CD4-positive, alpha-beta T cell treated with Interleukin-10 for 1 hour (primary cell): Measurements from ENCODE around the gene HMCN2.

ENCODE experiments used
- DNase-seq: peaks from one replicate; pipeline ENCODE4 v3.0.0-alpha.2; 2020

The HMCN2 gene

DNA sequence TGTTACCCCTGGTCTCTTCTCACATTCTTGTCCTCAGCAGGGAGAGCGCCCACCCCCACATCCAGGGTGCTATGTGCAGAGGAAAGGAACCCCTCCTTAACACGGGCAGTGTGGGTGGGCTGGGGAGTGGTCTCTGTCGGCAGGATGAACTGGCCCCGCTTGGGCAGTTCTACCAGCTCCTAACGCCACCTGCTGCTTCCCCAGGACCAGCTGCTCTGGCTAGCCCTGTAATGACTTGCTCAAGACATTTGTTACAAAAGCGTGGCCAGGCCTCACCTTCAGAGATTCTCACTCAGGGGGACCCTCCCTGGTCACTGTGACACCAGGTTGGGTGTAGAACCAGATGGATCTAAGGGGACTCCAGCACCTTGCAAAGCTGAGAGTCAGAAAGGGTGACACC is 82.4 kb downstream of the HMCN2 start:
- DNase-seq = no peak

DNA sequence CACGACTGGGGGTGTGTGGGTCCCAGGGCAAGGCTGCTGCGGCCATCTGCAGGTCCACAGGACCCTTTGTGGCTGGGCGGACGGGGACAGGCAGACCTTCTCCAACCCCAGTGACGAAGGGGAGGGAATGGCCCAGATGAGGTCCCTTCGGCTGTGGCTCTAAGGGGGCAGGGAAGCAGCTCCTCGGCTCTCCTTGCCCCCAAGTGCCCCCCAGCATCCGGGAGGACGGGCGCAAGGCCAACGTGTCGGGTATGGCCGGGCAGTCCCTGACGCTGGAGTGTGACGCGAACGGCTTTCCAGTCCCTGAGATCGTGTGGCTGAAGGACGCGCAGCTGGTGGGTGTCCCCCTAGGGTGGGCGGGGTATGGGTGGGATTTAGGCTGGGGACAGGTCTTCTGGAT is 82.8 kb downstream of the HMCN2 start:
- DNase-seq = no peak

DNA sequence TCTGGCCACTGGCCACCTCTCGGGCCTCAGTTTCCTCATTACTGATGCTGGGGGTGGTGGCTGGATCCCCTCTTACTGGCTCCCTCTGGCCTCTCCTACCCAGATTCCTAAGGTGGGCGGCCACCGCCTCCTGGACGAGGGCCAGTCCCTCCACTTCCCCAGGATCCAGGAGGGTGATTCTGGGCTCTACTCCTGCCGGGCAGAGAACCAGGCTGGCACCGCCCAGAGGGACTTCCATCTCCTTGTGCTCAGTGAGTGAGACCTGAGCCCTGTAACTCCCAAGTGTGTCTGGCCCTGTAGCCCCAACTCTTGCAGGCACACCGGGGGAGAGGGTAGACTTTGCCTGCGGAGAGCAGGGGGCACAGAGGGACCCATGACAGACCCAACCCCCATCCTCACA is 83.3 kb downstream of the HMCN2 start:
- DNase-seq = no peak

DNA sequence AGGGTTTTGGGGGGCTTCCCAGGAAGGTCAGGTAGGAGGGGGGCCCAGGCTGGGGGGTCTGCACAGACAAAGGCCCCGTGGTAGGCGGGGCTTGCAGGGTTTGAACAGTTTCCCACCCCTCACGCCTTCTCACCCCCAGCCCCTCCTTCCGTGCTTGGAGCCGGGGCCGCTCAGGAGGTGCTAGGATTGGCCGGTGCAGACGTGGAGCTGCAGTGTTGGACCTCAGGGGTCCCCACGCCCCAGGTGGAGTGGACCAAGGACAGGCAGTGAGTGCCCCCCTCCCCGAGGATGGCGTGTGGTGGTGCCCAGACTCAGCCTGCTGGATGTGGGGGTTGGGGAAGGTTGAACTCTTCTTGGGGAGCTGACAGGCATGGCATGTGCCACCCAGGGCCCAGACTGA is 83.8 kb downstream of the HMCN2 start:
- no peak for DNase-seq

DNA sequence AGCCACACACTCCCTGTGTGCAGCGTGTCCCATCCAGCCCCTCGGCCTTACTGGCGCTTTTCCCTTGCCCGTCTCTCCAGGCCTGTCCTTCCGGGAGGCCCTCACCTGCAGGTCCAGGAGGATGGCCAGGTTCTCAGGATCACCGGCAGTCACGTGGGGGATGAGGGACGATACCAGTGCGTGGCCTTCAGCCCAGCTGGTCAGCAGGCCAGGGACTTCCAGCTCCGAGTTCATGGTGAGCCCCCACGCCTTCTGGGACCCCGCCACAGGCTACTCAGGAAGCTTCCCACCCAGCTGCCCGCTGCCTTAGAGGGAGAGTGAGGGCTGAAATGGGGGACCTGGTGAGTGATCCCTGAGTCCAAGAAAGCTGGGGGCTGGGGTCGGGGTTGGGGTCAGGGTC is 85.8 kb downstream of the HMCN2 start:
- no peak for DNase-seq

DNA sequence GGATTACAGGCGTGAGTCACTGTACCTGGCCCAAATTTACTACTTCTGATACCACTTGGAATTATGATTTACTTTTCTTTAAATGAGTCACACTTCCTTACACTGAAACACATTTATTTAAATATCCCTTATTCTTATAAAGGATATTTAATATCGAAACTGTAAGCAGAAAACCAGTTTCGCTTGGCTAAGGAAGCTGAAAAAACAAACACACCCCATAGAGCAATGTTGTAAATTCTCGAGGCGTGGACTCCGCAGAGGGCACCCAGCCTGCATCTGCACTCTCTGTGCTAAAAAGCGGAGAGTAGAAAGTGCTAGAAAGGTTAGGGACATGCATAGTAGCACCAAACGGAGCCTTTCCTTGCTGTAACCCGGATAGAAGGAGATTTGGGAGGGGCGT is 86.5 kb downstream of the HMCN2 start:
- DNase-seq = no peak

DNA sequence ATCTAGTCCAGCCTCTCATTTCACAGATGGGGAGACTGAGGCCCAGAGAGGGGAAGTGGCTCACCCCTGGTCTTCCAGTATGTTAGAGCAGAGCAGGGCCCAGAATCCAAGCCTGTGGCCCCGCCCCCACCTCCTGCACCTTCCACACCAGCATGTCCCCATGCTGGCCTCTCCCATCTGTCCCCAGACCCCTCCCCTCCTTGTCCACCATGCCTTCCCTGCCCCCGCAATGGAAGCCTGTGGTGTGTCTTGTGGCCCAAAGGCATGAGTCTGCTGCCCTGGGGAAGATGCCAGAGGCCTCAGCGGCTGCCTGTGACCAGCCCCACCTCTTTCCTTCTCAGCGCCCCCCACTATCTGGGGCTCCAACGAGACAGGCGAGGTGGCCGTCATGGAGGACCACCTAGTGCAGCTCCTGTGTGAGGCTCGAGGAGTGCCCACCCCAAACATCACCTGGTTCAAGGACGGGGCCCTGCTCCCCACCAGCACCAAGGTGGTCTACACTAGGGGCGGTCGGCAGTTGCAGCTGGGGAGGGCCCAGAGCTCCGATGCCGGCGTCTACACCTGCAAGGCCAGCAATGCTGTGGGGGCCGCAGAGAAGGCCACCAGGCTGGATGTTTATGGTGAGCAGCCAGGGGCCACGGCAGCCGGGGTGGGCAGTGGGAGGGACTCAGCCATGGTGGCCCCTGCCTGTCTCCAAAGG is 87.2 kb downstream of the HMCN2 start:
- DNase-seq = no peak

DNA sequence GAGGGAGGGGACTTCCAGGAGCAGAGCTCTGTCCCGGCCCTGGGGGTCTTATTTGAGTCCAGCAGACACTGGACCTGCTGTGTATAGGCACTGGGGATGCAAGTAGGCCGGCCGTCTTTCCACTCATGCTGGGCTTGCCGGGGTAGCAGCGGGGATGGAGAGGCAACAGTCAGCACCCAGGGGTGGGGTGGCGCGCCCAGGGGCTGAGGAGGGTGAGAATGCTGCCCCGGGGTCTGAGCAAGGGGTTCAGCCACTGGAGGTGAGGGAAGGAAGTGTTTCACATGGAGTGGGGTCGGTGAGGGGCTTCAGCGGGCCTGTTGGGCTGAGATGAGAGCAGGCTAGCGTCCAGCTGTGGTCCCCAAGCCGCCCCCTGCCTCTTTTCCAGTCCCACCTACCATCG is 88.8 kb downstream of the HMCN2 start:
- no peak for DNase-seq

DNA sequence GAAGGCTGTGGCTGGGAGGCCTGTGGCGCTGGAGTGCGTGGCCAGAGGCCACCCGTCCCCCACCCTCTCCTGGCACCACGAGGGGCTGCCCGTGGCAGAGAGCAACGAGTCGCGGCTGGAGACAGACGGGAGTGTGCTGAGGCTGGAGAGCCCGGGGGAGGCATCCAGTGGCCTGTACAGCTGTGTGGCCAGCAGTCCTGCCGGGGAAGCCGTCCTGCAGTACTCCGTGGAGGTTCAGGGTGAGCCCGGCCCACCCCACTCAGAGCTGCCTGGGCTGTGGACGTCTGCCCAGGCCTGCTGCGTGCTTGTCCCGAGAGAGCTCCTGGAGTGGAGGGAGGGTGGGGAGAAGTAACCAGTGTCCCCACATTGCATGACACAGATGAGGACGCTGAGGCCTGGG is 89.2 kb downstream of the HMCN2 start:
- DNase-seq = no peak

DNA sequence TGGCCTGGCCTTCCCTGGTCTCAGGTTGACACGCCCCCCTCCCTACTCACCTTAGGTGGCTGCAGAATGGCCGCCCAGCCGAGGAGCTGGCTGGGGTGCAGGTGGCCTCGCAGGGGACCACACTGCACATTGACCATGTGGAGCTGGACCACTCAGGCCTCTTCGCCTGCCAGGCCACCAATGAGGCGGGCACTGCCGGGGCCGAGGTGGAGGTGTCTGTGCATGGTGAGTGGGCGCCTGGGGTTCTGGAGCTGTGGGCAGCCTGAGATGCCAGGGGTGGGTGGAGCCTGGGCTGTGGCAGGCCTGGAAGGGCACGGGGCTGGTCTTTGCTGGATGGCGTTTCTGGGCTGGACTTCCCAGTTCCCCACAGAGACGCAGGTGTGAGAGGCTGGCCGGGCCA is 90.5 kb downstream of the HMCN2 start:
- DNase-seq = no peak

DNA sequence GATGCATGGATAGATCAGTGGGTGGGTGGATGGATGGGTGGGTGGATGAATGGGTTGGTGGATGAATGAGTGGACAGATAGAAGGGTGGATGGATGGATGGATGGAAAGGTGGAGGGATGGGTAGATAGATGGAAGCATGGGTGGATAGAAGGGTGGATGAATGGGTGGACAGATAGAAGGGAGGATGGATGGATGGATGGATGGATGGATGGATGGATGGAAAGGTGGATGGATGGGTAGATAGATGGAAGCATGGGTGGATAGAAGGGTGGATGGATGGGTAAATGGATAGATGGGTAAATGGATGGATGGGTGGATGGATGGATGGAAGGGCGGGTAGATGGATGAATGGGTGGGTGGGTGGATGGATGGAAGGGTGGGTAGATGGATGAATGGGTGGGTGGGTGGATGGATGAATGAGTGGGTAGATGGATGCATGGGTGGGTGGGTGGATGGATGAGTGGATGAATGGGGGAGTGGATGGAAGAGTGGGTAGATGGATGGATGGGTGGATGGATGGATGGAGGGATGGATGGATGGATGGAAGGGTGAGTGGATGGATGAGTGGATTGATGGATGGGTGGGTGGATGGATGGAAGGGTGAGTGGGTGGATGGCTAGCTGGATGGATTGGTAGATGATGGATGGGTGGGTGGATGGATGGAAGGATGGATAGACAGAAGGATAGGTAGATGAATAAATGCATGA is 91.5 kb downstream of the HMCN2 start:
- no peak for DNase-seq

DNA sequence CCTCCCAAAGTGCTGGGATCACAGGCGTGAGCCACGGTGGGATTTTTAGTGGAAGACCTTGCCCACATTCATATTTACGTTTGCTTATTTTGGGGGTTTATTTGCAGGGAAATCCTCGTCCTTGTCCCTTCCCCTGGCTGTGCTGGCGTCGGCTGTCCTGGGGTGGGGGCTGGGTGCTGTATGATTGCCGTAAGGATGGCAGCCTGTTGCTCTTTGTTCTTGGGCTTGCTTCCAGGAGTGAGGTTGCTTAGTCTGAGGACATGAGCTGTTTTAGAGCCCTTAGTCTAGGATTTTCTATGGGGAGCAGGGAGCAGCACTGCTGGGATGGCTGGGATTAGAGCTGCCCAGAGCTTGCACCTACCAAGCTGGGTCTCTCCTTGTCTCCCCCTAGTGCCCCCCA is 93.4 kb downstream of the HMCN2 start:
- DNase-seq = no peak

DNA sequence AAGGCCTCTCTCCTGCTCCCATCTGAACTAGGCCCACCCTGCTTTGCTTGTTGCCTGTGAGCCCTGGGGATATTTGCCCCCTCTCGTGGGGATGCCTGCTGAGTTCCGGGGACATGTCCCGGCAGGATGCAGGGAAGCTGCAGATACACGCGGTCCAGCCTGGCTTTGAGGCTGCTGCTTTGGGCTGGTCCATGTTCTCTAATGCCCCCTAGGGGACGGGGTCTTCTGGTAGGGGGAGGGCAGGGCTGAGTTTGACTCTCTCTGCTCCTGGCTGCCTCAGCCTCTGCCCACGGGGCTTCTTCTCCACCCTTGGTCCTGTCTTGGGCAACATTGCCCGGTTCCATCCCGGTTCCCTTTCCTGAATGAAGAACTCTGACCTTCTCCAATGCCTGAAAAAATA is 94.3 kb downstream of the HMCN2 start:
- no peak for DNase-seq

DNA sequence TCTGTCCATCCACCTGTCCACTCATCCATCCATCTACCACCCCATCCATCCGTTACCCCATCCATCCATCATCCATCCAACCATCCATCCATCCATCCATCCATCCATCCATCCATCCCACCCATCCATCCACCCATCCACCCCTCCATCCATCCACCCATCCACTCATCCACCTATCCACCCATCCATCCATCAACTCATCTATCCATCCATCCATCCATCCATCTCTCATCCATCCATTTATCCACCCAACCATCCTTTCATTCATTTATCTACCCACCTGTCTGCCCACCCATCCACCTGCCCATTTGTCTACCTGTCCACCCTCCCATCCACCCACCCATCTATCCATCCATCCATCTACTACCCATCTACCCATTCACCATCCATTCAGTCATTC is 95.1 kb downstream of the HMCN2 start:
- no peak for DNase-seq

DNA sequence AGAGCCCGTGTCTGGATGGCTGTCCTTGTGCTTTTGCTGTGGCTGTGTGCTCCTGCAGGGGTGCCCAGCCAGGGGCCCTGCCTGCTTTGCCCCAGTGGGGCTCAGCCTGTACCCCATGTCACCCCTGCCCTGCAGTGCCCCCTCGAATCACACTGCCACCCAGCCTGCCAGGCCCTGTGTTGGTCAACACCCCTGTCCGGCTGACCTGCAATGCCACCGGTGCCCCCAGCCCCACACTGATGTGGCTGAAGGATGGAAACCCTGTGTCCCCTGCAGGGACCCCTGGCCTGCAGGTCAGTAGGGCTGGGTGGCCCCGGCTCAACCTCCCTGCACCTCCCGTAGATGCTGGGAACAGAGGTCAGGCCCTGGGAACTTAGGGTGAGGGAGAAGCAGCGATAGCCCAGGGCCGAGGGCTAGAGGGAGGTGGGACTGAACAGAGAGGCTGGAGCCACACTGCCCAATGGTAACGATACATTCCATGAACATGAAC is 96.4 kb downstream of the HMCN2 start:
- DNase-seq = no peak

DNA sequence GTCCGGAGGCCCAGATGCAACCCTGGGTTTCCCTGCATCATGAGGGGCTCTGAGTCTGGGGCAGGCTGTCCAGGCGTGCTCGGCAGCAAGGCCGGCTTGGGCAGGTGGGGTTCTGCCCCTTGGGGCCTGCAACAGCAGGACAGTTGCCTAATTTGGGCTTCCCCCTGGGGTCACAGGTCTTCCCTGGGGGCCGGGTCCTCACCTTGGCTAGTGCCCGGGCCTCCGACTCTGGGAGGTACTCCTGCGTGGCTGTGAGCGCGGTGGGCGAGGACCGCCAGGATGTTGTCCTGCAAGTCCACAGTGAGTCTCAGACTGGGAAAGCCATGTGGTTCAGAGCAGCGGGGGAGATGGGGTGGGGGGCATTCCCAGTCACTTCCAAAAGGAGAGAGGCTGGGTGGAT is 97.1 kb downstream of the HMCN2 start:
- no peak for DNase-seq

DNA sequence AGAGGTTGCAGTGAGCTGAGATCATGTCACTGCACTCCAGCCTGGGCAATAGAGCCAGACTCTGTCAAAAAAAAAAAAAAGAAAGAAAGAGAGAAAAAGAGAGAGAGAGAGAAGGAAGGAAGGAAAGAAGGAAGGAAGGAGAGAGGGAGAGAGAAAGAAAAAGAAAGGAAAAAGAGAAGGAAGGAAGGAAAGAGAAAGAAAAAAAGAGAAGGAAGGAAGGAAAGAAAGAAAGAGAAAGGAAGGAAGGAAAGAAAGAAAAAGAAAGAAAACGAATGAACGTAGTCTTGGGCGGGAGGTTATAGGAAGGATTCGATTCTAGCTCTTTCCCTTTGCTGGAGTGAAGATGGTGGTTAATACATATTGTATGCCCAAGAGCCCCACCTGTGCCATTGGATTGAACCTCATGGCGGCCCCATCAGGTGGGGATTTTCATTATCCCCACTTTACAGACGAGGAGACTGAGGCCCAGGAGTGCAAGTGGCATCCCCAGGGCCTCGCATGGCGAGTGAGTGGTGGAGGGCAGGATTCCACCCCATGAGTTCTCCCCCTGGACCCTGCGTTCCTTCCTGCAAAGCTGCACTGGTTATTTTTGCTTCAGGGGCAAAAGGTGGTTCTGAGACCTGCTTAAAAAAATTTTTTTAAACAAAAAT is 98.3 kb downstream of the HMCN2 start:
- no peak for DNase-seq

DNA sequence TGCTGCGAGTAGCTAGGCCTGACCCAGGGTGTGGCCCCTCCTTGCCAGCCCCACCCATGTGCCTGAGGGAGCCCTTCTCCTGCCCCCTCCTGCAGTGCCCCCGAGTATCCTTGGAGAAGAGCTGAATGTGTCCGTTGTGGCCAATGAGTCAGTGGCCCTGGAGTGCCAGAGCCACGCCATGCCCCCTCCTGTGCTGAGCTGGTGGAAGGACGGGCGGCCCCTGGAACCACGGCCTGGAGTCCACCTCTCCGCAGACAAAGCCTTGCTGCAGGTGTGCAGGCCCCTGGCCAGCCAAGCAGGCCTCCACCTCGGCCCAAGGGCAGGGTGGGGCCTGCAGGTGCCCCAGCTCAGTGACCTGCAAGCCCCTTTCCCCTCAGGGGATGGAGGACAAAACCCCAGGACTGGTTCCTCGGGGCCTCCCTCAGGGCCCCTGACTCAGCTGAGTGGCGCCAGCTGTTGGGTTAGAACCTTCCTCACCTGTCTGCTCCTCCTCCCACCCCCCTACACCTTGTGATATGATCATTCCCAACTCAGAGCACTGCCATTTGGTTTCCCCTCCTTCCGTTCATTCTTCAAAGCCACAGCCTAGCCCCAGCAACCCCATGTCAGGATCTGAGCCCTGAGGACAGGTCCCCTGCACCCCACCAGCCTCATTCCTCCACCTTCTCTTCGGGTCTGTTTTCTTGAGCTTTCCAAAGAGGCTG is 99.2 kb downstream of the HMCN2 start:
- DNase-seq = no peak

DNA sequence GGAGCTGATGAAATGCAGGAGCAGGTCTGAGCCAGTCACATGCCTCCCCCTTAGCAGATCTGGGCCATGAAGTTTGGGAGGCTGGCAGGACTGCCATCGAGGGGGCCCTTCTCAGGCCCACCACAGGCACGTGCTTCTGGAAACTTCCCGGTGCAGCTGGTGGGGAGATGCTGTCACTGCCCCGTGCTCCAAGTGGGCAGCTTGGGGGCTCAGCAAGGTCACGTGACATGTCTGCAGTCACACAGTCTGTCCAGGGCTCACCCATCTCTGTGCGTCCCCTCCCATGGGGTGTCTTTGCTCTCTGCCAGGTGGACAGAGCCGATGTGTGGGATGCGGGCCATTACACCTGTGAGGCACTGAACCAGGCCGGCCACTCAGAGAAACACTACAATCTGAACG is 99.8 kb downstream of the HMCN2 start:
- DNase-seq = no peak

DNA sequence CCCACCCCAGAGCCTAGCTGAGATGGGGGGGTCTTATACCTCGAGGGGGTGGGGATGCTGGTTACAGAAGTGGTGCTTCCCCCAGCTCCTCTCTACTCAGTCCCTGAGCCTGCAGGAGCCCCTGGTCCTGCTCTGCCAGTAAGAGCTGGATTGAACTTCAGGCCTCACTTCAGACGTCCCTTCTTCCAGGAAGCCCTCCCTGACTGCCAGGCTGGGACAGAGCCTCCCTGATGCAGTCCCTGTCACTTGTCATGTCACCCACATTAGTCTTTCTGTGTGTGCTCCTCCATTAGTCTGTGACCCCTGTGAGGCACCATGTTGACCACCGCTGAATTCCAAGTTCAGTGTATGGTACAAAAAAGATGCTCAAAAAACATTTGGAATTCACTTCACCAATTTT is 100.5 kb downstream of the HMCN2 start:
- no peak for DNase-seq

DNA sequence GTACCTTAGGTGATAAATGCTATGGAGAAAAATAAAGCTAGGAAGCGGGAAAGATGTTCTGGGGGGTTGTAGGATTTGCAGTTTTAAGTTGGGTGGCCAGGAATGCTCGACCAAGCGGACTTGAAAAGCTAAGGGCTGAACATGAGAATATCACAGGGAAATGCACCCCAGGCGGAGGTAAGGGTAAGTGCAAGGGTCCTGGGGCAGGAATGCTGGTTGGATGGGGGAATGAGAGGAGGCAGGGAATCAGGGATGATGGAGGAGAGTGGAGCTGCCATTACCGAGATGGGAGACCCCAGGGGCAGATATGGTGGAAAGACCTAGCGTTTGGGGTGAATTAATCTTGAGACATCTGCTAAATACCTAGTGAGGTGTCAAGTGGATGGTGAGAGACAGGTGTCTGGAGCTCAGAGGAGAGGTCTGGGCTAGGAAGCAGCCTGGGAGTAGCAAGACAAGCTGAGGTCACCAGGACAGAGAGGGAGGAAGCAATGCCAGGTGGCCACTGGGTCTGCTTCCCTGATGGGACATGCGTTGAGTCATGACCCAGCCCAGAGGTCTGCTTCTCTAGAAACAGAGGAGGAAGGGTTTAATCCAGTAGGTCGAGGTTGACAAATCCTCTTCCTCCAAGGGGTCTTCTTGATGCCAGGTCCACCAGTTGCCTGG is 101.5 kb downstream of the HMCN2 start:
- no peak for DNase-seq

DNA sequence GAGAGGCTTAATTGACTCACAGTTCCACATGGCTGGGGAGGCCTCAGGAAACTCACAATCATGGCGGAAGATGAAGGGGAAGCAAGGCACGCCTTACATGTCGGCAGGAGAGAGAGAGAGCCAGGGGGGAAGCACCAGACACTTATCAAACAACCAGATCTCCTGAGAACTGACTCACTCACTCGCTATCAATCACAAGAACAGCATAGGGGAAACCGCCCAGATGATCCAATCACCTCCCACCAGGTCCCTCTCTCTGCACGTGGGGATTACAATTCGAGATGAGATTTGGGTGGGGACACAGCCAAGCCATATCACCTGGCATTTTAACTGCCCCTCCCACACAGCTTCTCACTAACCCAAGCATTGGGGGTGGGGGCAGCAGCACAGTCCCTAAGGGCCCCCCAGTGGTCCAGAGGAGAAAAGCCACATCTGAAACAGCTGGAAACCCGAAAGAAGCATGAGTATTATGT is 103.1 kb downstream of the HMCN2 start:
- no peak for DNase-seq

DNA sequence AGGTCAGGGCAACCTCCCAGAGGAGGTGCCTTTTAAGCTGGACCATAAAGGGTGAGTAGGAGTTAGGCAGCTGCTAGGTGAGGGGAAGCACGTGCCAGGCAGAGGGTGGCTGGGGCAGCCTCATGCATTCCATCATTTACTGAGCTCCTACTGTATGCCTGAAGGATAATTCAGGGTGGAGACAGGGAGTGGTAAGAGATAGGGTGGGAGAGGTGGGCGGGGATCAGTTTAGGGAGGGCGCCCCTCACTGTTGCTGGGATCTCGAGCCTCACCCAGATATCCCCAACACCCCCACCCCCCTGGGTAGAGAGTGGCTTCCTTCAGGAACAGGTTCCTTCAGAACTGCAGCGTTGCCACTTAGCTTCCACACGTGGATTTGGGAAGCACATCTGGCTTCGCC is 104.7 kb downstream of the HMCN2 start:
- no peak for DNase-seq
